Rectal smooth muscle tissue (tissue), 1 donor: ENCODE measurements around the gene DISC1.

ENCODE experiments used
- H3K27ac ChIP-seq: one replicate; pipeline ENCODE4 v1.7.0; 2013; ENCODE audit warnings: low read depth, low read length, inconsistent platforms
- H3K27me3 ChIP-seq: one replicate; pipeline ENCODE4 v1.7.0; 2013; ENCODE audit warnings: low read length; ENCODE audit not compliant: control insufficient read depth, insufficient read depth
- H3K36me3 ChIP-seq: one replicate; pipeline ENCODE4 v1.7.0; 2013; ENCODE audit warnings: low read length; ENCODE audit not compliant: control insufficient read depth, insufficient read depth
- H3K4me1 ChIP-seq: one replicate; pipeline ENCODE4 v1.7.0; 2013; ENCODE audit warnings: low read length; ENCODE audit not compliant: control insufficient read depth, insufficient read depth
- H3K4me3 ChIP-seq: one replicate; pipeline ENCODE4 v1.7.0; 2013; ENCODE audit warnings: low read length
- H3K9ac ChIP-seq: one replicate; pipeline ENCODE4 v1.7.0; 2013; ENCODE audit warnings: low read length

DISC1 gene

GRCh38 chr1:231594749-231595148, 31.8 kb upstream of the DISC1 start:
- H3K9ac ChIP-seq, result no peak overlapping the region
- H3K27me3 ChIP-seq, result no peaks in the 10 kb centered on the region
- no peak overlapping the region for H3K27ac ChIP-seq
- H3K4me1 ChIP-seq, result peaks cover 2% of the 10 kb centered on the region
- H3K4me3 ChIP-seq, result no peak overlapping the region
- H3K36me3 ChIP-seq, result no peaks in the 10 kb centered on the region

- no peaks in the 10 kb centered on the region for H3K36me3 ChIP-seq
- no peaks in the 10 kb centered on the region for H3K27me3 ChIP-seq
- no peak overlapping the region for H3K9ac ChIP-seq
- H3K4me3 ChIP-seq, result no peak overlapping the region
- no peak overlapping the region for H3K27ac ChIP-seq
- peaks cover 12% of the 10 kb centered on the region for H3K4me1 ChIP-seq
Measured at GRCh38 chr1:231596337-231596791, 30.2 kb upstream of the DISC1 start.

- H3K9ac ChIP-seq, result no peak overlapping the region
- H3K27me3 ChIP-seq, result no peaks in the 10 kb centered on the region
- no peaks in the 10 kb centered on the region for H3K36me3 ChIP-seq
- no peak overlapping the region for H3K4me3 ChIP-seq
- H3K27ac ChIP-seq, result no peak overlapping the region
- peaks cover 17% of the 10 kb centered on the region for H3K4me1 ChIP-seq
Measured at GRCh38 chr1:231597971-231598370, 28.6 kb upstream of the DISC1 start.

GRCh38 chr1:231600458-231600976, 26.1 kb upstream of the DISC1 start:
- Histone ChIP-seq H3K4me1 (peaks cover 17% of the 10 kb centered on the region), H3K36me3 (no peaks in the 10 kb centered on the region), H3K9ac (no peak overlapping the region), H3K27me3 (no peaks in the 10 kb centered on the region), H3K4me3 (no peak overlapping the region), H3K27ac (peak overlapping the region; percentile 53)

GRCh38 chr1:231601824-231602672, 24.5 kb upstream of the DISC1 start:
- no peak overlapping the region for H3K27ac ChIP-seq

GRCh38 chr1:231602673-231602984, 24.0 kb upstream of the DISC1 start:
- Histone ChIP-seq H3K27ac (no peak overlapping the region), H3K27me3 (no peaks in the 10 kb centered on the region), H3K4me3 (no peak overlapping the region), H3K36me3 (no peaks in the 10 kb centered on the region), H3K9ac (no peak overlapping the region), H3K4me1 (peaks cover 17% of the 10 kb centered on the region)

More at GRCh38 chr1:231601824-231602672, 24.5 kb upstream of the DISC1 start:
- Histone ChIP-seq H3K27me3 (no peaks in the 10 kb centered on the region), H3K4me3 (no peak overlapping the region), H3K36me3 (no peaks in the 10 kb centered on the region), H3K4me1 (peaks cover 17% of the 10 kb centered on the region), H3K9ac (no peak overlapping the region)

- Histone ChIP-seq H3K4me1 (peaks cover 17% of the 10 kb centered on the region), H3K9ac (peak overlapping the region; percentile 8), H3K36me3 (no peaks in the 10 kb centered on the region), H3K27me3 (no peaks in the 10 kb centered on the region), H3K27ac (no peak overlapping the region), H3K4me3 (peak overlapping the region; percentile 76)
Measured at GRCh38 chr1:231603598-231604275, 22.9 kb upstream of the DISC1 start.

GRCh38 chr1:231604276-231604621, 22.3 kb upstream of the DISC1 start:
- Histone ChIP-seq H3K4me3 (no peak overlapping the region), H3K27ac (no peak overlapping the region), H3K9ac (no peak overlapping the region), H3K27me3 (no peaks in the 10 kb centered on the region), H3K4me1 (peaks cover 17% of the 10 kb centered on the region), H3K36me3 (no peaks in the 10 kb centered on the region)

- no peaks in the 10 kb centered on the region for H3K27me3 ChIP-seq
- H3K9ac ChIP-seq, result no peak overlapping the region
- no peak overlapping the region for H3K4me3 ChIP-seq
- peaks cover 8% of the 10 kb centered on the region for H3K4me1 ChIP-seq
- no peak overlapping the region for H3K27ac ChIP-seq
- no peaks in the 10 kb centered on the region for H3K36me3 ChIP-seq
Measured at GRCh38 chr1:231605149-231606100, 21.2 kb upstream of the DISC1 start.

- Histone ChIP-seq H3K4me1 (peaks cover 3% of the 10 kb centered on the region), H3K9ac (no peak overlapping the region), H3K4me3 (no peak overlapping the region), H3K27ac (no peak overlapping the region), H3K36me3 (no peaks in the 10 kb centered on the region), H3K27me3 (no peaks in the 10 kb centered on the region)
Measured at GRCh38 chr1:231606712-231607111, 19.9 kb upstream of the DISC1 start.

- Histone ChIP-seq H3K4me1 (no peaks in the 10 kb centered on the region), H3K9ac (no peak overlapping the region), H3K27ac (no peak overlapping the region)
Measured at GRCh38 chr1:231610388-231610787, 16.2 kb upstream of the DISC1 start.

GRCh38 chr1:231611111-231611510, 15.5 kb upstream of the DISC1 start:
- Histone ChIP-seq H3K4me3 (no peak overlapping the region), H3K27ac (no peak overlapping the region), H3K9ac (no peak overlapping the region), H3K4me1 (no peaks in the 10 kb centered on the region), H3K27me3 (no peaks in the 10 kb centered on the region), H3K36me3 (no peaks in the 10 kb centered on the region)

More at GRCh38 chr1:231610388-231610787, 16.2 kb upstream of the DISC1 start:
- no peak overlapping the region for H3K4me3 ChIP-seq
- no peaks in the 10 kb centered on the region for H3K27me3 ChIP-seq
- no peaks in the 10 kb centered on the region for H3K36me3 ChIP-seq
